C4-2B (cell line): Measurements from ENCODE around the gene SCN9A.

Source experiments
- ZFX ChIP-seq: fragments of 450-650 bp; IDR thresholded peaks from 2 replicates; pipeline ENCODE4 v1.6.1; 2017
- TF ChIP-seq, protein P1 (sequence below): fragments of 450-650 bp; conservative IDR thresholded peaks from 2 replicates; pipeline ENCODE4 v1.5.1; 2017; ENCODE audit warnings: mild to moderate bottlenecking

DNA sequence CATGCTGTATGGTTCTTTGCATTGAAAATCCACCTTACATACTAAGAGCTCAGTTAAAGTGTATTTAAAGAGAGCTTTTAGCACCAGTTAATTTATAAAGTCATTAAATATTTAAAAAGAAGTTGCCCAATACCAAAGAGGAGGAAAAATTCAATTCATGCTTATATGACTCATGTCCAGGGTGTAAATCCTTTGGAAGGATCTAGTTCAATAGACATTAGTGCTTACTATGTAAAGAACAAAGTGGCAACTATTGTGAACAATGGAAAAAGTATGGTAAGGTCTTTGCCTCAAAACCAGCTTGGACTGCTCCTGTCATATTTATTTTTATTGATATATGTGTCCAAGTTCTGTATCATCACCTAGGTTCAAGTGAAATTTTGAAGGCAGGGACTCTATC lies 90.5 kb downstream of the SCN9A start:
- TF ChIP-seq, protein P1, sequence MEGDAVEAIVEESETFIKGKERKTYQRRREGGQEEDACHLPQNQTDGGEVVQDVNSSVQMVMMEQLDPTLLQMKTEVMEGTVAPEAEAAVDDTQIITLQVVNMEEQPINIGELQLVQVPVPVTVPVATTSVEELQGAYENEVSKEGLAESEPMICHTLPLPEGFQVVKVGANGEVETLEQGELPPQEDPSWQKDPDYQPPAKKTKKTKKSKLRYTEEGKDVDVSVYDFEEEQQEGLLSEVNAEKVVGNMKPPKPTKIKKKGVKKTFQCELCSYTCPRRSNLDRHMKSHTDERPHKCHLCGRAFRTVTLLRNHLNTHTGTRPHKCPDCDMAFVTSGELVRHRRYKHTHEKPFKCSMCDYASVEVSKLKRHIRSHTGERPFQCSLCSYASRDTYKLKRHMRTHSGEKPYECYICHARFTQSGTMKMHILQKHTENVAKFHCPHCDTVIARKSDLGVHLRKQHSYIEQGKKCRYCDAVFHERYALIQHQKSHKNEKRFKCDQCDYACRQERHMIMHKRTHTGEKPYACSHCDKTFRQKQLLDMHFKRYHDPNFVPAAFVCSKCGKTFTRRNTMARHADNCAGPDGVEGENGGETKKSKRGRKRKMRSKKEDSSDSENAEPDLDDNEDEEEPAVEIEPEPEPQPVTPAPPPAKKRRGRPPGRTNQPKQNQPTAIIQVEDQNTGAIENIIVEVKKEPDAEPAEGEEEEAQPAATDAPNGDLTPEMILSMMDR: no peak
- no peak for TF ChIP-seq ZFX
